Inflammatory macrophage treated with lipopolysaccharide for 4 hours (primary cell): Measurements from ENCODE around the gene TEX10.
"Not testable (repeated sequence)": the region's sequence is repeated elsewhere in the genome, so short reads cannot be mapped to it uniquely, and the experiment has no call there.

Experiments
- DNase-seq: peaks from one replicate; pipeline ENCODE4 v3.0.0-alpha.2; 2020

The TEX10 gene

DNA sequence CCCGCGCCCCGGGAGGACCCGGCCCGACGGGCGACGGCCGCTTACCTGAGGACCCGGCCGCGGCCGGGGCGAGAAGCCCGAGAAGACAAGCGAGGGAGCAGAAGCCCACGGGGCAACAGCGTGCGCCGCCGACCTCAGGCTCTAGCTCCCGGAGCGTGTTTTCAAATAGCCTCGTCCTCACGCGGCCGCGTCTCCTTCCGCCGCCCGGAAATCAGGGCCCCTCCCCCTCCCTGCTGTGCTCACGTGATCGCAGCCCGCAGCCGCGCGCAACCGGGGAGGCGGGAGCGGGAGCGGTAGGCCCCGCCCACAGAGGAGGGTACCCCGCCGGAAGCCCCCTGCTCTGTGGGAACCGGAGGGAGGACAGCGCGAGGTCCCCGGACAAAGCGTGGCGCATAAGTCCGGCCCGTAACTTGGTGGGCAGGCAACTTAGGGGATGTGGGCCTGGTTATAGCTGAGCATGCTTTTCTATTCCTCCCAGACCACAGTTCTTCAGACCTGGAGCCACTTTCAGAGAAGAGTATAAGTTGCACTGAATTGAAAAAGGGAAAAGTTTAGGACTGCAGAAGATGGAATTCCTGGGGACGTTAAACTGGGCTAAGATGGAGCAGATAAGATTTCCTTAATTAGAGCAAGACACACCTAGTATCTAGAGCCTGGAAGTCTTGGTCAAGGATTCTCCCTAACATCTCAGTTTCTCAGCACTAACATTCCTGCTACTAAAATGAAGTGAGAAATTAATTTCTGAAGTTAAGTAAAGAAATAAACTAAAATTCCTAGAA is at the start of gene TEX10:
TSS of gene TEX10 (minus strand) at position 216 of the 779 bp plus-strand sequence. CDS start 3,579 bp downstream, outside the sequence.
- peak; percentile 84 for DNase-seq

DNA sequence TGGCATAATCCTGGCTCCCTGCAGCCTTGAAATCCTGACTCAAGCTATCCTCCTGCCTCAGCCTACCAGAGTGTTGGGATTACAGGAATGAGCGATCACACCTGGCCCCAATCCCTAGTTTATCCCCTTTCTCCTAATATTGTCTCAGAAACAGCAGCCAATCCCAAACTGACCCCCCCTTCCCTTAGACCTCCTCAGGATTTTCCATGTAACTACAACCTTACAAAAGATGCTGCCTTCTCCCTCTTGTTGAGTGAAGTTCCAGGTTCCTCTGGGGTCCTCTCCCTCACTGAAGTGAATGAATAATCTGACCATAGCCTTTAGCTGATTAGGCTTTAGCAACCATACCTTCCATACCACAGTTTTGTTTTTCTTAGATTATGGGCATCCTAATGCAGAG is 48.3 kb upstream of the TEX10 start:
- no peak for DNase-seq

- no peak for DNase-seq
Observed at GRCh38 chr9:100397529-100398266, 45.0 kb upstream of the TEX10 start.

DNA sequence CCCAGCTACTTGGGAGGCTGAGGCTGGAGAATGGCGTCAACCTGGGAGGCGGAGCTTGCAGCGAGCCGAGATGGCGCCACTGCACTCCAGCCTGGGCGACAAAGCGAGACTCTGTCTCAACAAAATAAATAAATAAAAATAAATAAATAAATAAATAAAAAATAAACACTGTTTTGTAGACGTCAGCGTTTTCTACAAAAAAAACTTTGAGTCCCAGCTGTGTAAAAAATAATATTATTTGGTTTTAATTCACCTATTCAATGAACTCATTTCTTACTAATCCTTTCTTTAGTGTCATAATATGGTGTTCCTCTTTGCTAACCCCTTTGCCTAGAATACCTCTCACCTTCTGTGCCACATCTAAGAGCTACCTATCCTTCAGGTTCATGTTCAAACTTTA is 44.0 kb upstream of the TEX10 start:
- DNase-seq = no peak

- DNase-seq = peak; percentile 79
Observed at GRCh38 chr9:100394816-100395215, 42.1 kb upstream of the TEX10 start.

DNA sequence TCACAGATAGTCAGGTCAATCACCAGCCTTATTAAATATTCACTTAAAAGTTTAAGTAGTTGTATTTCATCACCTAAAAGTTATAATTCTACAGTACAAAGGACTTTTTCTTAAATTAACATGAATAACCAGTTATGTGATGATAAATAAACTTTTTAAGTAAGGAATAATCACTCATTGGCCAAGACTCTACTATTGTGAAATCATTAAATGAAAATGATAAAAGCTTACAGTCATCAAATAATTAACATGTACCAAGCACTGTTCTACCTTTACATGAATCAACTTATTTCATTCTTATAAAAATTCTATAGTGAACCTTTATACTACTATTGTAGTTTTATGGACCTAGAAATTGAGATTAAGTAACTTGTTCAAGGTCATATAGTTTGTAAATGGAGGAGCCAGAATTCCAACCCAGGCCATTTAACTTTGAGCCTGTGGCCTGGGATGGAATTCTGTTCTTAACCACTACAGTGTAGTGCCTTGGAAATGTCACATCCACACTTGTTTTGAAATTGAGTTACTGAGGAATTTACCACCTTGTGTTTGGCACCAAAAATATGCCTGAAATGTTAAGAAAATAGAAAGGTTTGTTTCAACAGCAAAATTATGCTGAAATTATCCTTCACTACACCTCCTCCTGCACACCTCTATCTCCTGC is 41.4 kb upstream of the TEX10 start:
- no peak for DNase-seq

GRCh38 chr9:100392989-100393388 is 40.2 kb upstream of the TEX10 start:
- DNase-seq = not testable (repeated sequence)

- DNase-seq = no peak
Observed at GRCh38 chr9:100379862-100380261, 27.1 kb upstream of the TEX10 start.

- DNase-seq = peak; percentile 62
Observed at GRCh38 chr9:100377015-100377414, 24.3 kb upstream of the TEX10 start.

DNA sequence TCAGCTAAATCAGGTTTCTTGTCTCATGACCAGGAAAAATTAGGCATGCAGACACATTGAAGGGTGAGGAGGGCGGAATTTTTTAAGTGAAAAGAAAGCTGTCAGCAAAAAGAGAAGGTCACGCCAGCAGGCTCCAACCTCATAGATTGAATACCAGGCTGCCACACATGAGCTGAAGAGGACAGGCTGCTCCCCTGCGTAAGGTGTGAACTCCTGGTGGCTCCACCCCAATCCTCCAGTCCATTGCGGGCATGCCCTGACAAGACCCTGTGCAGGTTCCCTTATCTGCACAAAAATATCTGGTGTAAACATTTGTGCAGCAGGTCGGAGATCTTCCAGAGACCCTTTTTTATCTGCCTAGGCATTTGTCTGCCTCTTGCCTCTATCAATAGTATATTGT is 22.9 kb upstream of the TEX10 start:
- DNase-seq = no peak

DNA sequence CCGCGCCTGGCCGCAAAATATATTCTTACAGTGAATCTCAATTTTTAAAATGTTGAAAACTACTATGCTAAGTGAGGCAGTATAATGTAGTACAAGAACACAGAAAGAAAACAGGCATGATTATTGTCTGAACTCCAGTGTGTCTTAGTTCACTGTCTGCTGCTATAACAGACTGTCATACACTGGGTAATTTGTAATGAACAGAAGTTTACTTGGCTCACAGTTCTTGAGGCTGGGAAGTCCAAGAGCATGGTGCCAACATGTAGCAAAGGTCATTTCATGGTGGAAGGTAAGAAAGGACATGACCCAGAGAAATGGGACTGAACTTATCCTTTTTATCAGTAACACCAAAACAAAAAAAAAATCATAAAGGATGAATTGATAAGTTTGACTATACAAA is 19.9 kb upstream of the TEX10 start:
- DNase-seq = no peak

- DNase-seq = no peak
Observed at GRCh38 chr9:100370064-100370723, 17.5 kb upstream of the TEX10 start.

DNA sequence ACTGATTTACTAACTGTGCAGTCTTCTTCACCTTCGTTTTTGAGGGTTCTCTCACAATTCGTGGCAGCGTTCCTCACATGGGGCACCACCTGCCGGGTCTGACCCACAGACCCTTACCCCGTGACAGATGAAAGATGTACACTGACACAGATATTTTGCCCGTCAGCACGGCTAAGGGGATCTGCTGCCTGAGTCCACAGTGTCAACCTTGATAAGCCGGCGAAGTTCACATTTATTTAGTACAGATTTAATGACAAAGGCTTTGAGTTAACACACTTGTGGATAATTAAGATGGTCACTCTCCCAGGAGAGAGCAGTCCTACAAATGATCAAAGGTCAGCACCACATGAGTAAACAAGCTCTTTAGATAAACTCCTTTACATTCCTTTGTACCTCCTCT is 15.9 kb upstream of the TEX10 start:
- no peak for DNase-seq

GRCh38 chr9:100366121-100366520 is 13.4 kb upstream of the TEX10 start:
- DNase-seq = no peak

DNA sequence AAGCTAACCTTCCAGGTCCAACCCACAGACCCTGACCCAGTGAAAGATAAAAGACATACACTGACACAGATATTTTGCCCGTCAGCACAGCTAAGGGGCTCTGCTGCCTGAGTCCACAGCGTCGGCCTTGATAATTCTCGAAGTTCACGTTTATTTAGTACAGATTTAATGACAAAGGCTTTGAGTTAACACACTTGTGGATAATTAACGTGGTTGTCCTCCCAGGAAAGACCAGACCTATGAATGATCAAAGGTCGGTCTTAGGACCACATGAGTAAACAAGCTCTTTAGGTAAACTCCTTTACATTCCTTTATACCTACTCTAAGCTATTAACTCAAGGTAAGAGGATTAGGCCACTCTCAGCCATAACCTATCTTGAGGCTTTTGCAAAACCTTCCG is 11.3 kb upstream of the TEX10 start:
- no peak for DNase-seq

DNA sequence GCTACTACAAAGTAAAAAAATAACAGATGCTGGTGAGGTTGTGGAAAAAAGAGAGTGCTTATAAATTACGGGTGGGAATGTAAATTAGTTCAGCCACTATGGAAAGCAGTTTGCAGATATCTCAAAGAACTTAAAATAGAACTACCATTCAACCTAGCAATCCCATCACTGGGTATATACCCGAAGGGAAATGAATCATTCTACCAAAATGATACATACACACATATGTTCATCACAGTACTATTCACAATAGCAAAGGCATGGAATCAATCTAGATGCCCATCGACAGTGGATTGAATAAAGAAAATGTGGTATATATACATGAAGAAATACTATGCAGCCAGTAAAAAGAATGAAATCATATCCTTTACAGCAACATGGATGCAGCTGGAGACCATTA is 6.3 kb upstream of the TEX10 start:
- DNase-seq = no peak

DNA sequence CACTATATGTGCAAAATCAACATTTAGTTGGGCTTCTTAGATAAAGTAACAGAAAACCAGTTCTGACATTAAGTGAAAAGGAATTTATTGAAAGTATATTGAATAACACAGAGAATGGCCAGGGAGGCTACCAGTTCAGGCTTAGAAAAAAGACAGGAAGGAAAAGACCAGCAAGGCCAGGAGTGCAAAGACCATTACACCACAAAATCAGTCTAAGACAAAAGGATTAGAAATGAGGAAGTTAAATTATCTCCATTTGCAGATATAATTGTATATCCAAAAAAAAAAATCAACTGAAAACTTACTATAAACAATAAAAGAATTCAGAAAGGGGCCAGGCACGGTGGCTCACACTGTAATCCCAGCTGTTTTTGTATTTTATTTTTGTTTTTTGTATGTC is 4.8 kb upstream of the TEX10 start:
- DNase-seq = no peak

DNA sequence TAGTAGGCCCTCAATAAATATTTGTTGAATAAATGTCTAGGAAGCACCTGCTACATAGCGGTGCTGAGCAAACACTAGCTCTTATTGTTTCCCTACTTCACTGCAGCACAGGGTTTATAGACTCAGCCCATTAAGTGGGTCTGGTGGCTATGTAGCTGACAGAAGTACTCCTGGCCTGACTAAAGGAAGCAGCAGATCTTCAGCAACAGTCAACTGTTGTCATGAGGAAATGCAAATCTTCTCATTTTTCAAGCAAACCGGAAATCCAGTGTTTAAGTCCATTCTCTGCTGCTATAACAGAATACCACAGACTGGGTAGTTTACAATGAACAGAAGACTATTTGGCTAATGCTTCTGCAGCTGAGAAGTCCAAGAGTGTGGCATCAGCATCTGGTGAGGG is 2.8 kb upstream of the TEX10 start:
- DNase-seq = no peak

GRCh38 chr9:100354121-100354800 is 1.5 kb upstream of the TEX10 start:
- no peak for DNase-seq

- DNase-seq = peak; percentile 12
Observed at GRCh38 chr9:100352201-100352726, 478 bp downstream of the TEX10 start.

DNA sequence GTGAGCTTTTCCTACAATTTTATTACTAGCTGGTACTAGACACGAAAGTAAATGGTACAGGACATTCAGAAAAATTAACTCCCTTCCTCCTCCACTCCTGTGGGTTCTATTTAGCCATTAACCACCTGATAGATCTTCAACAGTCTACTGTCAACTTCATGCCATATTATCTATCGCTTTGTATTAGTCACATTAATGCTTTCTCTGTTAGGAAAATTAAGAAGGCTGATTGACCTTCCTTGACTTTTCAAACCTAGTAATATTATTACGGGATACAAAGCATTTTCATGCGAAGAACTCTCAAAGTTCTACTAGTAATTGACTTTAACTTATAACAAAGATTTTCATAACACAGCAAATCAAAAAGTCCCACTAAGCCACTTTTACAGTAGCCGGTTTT is 1.2 kb downstream of the TEX10 start:
- DNase-seq = no peak

- DNase-seq = peak; percentile 13
Observed at GRCh38 chr9:100350188-100350587, 2.6 kb downstream of the TEX10 start.
